WTC11 (cell line): ENCODE results near the gene NFXL1. TPM values are rescaled to one million over a fixed set of nuclear protein-coding genes. Genes with fewer than 3 reads are reported as not detected.

Experiments used
- ATAC-seq: fragments of 200-7000 bp; cut with Tn5 transposase; 2 replicates; pipeline ENCODE4 v1.10.0; 2021; ENCODE audit warnings: mild to moderate bottlenecking, moderate library complexity
- CTCF ChIA-PET: fragments of 300-600 bp; sonication (Branson Sonifier 250); formaldehyde crosslinking; loops from one replicate; lab custom pipeline; 2021; ENCODE audit warnings: antibody characterized with exemption; lab: Charles Lee
- POLR2A ChIA-PET: fragments of 350-600 bp; sonication (Branson Sonifier 250); formaldehyde crosslinking; loops from one replicate; lab custom pipeline; 2021; ENCODE audit warnings: antibody characterized with exemption; lab: Charles Lee
- DNase-seq: peaks from one replicate; pipeline ENCODE4 v3.0.0; 2021; ENCODE audit warnings: low spot score
- H3K27ac Mint-ChIP-seq: 2 replicates; pipeline ENCODE4 v1.8.0; 2021; ENCODE audit warnings: mixed read lengths
- H3K27me3 Mint-ChIP-seq: 2 replicates; pipeline ENCODE4 v1.8.0; 2021; ENCODE audit warnings: low read depth, mild to moderate bottlenecking, moderate library complexity, mixed read lengths
- H3K36me3 Mint-ChIP-seq: 2 replicates; pipeline ENCODE4 v1.8.0; 2021; ENCODE audit warnings: mixed read lengths
- H3K4me1 Mint-ChIP-seq: 2 replicates; pipeline ENCODE4 v1.8.0; 2022; ENCODE audit warnings: mixed read lengths
- H3K4me3 Mint-ChIP-seq: 2 replicates; pipeline ENCODE4 v1.8.0; 2021; ENCODE audit warnings: mild to moderate bottlenecking, moderate library complexity, mixed read lengths
- H3K9me3 Mint-ChIP-seq: 2 replicates; pipeline ENCODE4 v1.8.0; 2021; ENCODE audit warnings: mixed read lengths
- ARID4B ChIP-seq: sonication (generic); formaldehyde crosslinking; IDR thresholded peaks from 2 replicates; pipeline ENCODE4 v1.8.0; 2023; ENCODE audit warnings: missing genetic modification reagents, mild to moderate bottlenecking, borderline replicate concordance
- ATF3 ChIP-seq: sonication (generic); formaldehyde crosslinking; conservative IDR thresholded peaks from 2 replicates; pipeline ENCODE4 v1.8.1; 2022; ENCODE audit warnings: mild to moderate bottlenecking, missing genetic modification reagents
- CDX4 ChIP-seq: fragments of 250-450 bp; sonication (Bioruptor Pico); IDR thresholded peaks from 2 replicates; pipeline ENCODE4 v1.9.0; 2021; ENCODE audit warnings: moderate library complexity, mild to moderate bottlenecking, inconsistent platforms, borderline replicate concordance
- CREM ChIP-seq: sonication (generic); formaldehyde crosslinking; IDR thresholded peaks from 2 replicates; pipeline ENCODE4 v1.8.1; 2022; ENCODE audit warnings: mild to moderate bottlenecking, missing genetic modification reagents, moderate library complexity
- FOXP4 ChIP-seq: sonication (generic); formaldehyde crosslinking; IDR thresholded peaks from 2 replicates; pipeline ENCODE4 v1.8.0; 2022; ENCODE audit warnings: mild to moderate bottlenecking, missing genetic modification reagents
- IRF2 ChIP-seq: sonication (generic); formaldehyde crosslinking; IDR thresholded peaks from 2 replicates; pipeline ENCODE4 v1.8.0; 2022; ENCODE audit warnings: low read depth, missing genetic modification reagents, borderline replicate concordance
- MAX ChIP-seq: sonication (generic); formaldehyde crosslinking; IDR thresholded peaks from 2 replicates; pipeline ENCODE4 v1.8.0; 2022; ENCODE audit warnings: mild to moderate bottlenecking, missing genetic modification reagents
- NR3C1 ChIP-seq: sonication (generic); formaldehyde crosslinking; conservative IDR thresholded peaks from 2 replicates; pipeline ENCODE4 v1.8.1; 2023; ENCODE audit warnings: low read depth, mild to moderate bottlenecking, missing genetic modification reagents
- RORB ChIP-seq: fragments of 250-450 bp; sonication (Bioruptor Pico); IDR thresholded peaks from 2 replicates; pipeline ENCODE4 v1.9.0; 2021; ENCODE audit warnings: mild to moderate bottlenecking
- SMAD3 ChIP-seq: sonication (generic); formaldehyde crosslinking; IDR thresholded peaks from 2 replicates; pipeline ENCODE4 v1.8.0; 2022; ENCODE audit warnings: missing genetic modification reagents, mild to moderate bottlenecking, borderline replicate concordance
- STAT6 ChIP-seq: sonication (generic); formaldehyde crosslinking; conservative IDR thresholded peaks from 2 replicates; pipeline ENCODE4 v1.8.1; 2023; ENCODE audit warnings: mild to moderate bottlenecking, low read depth, missing genetic modification reagents, moderate library complexity
- TCF7 ChIP-seq: sonication (generic); formaldehyde crosslinking; IDR thresholded peaks from 2 replicates; pipeline ENCODE4 v1.8.0; 2022; ENCODE audit warnings: mild to moderate bottlenecking, low read depth, missing genetic modification reagents, moderate library complexity
- TEAD1 ChIP-seq: sonication (generic); formaldehyde crosslinking; IDR thresholded peaks from 2 replicates; pipeline ENCODE4 v1.8.0; 2022; ENCODE audit warnings: mild to moderate bottlenecking, missing genetic modification reagents
- TEAD4 ChIP-seq: sonication (generic); formaldehyde crosslinking; IDR thresholded peaks from 2 replicates; pipeline ENCODE4 v1.8.0; 2022; ENCODE audit warnings: mild to moderate bottlenecking, missing genetic modification reagents
- ZBTB21 ChIP-seq: sonication (generic); formaldehyde crosslinking; IDR thresholded peaks from 2 replicates; pipeline ENCODE4 v1.8.1; 2023; ENCODE audit warnings: mild to moderate bottlenecking, missing genetic modification reagents, borderline replicate concordance
- ZNF219 ChIP-seq: sonication (generic); formaldehyde crosslinking; IDR thresholded peaks from 2 replicates; pipeline ENCODE4 v1.8.0; 2023; ENCODE audit warnings: missing genetic modification reagents, mild to moderate bottlenecking, borderline replicate concordance
- ZNF281 ChIP-seq: sonication (generic); formaldehyde crosslinking; IDR thresholded peaks from 2 replicates; pipeline ENCODE4 v1.8.0; 2023; ENCODE audit warnings: mild to moderate bottlenecking, missing genetic modification reagents
- total RNA-seq: library from RNA; stranded (reverse); gene quantifications from 3 replicates; pipeline ENCODE4 v1.2.3, GENCODE V29; 2021
- TF ChIP-seq, protein P1 (sequence below): sonication (generic); formaldehyde crosslinking; IDR thresholded peaks from 2 replicates; pipeline ENCODE4 v1.8.1; 2022; ENCODE audit warnings: low read depth, missing genetic modification reagents, borderline replicate concordance

Gene NFXL1
- total RNA-seq, 1 experiment from 2014 or later, result 30.2 TPM

GRCh38 chr4:47824840-47825239 is 89.5 kb downstream of the NFXL1 start:
- Mint-ChIP-seq H3K36me3 (no peaks in the 10 kb centered on the region), H3K27ac (no peak overlapping the region), H3K4me1 (peaks cover 3% of the 10 kb centered on the region; the same call in 1 of the 2 replicates), H3K27me3 (no peaks in the 10 kb centered on the region; the same call in 1 of the 2 replicates), H3K4me3 (no peak overlapping the region), H3K9me3 (no peaks in the 10 kb centered on the region)
- ATAC-seq (no peak; the same call in 1 of the 2 replicates), DNase-seq (no peak)
- POLR2A ChIA-PET, result no interaction called here
- no peak for TF ChIP-seq TEAD1 (CRISPR knock-in tag)
- no peak for TF ChIP-seq ARID4B (CRISPR knock-in tag)
- TF ChIP-seq RORB (CRISPR knock-in tag), result no peak
- no peak for TF ChIP-seq TCF7 (CRISPR knock-in tag)
- TF ChIP-seq STAT6 (CRISPR knock-in tag), result no peak
- TF ChIP-seq SMAD3 (CRISPR knock-in tag), result no peak
- TF ChIP-seq MAX, result no peak
- TF ChIP-seq ZNF219 (CRISPR knock-in tag), result no peak
- TF ChIP-seq FOXP4, result no peak
- TF ChIP-seq ZBTB21 (CRISPR knock-in tag), result no peak
- TF ChIP-seq, protein P1, sequence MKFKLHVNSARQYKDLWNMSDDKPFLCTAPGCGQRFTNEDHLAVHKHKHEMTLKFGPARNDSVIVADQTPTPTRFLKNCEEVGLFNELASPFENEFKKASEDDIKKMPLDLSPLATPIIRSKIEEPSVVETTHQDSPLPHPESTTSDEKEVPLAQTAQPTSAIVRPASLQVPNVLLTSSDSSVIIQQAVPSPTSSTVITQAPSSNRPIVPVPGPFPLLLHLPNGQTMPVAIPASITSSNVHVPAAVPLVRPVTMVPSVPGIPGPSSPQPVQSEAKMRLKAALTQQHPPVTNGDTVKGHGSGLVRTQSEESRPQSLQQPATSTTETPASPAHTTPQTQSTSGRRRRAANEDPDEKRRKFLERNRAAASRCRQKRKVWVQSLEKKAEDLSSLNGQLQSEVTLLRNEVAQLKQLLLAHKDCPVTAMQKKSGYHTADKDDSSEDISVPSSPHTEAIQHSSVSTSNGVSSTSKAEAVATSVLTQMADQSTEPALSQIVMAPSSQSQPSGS (CRISPR knock-in tag), result no peak
- TF ChIP-seq CREM, result no peak
- TF ChIP-seq NR3C1, result no peak
- CTCF ChIA-PET, result interaction anchor here (0.8 to 1.9 kb wide), 2 partner anchors 12 to 120 kb away, joined by 4 to 18 read pairs; no protein-coding TSS in a partner anchor

DNA sequence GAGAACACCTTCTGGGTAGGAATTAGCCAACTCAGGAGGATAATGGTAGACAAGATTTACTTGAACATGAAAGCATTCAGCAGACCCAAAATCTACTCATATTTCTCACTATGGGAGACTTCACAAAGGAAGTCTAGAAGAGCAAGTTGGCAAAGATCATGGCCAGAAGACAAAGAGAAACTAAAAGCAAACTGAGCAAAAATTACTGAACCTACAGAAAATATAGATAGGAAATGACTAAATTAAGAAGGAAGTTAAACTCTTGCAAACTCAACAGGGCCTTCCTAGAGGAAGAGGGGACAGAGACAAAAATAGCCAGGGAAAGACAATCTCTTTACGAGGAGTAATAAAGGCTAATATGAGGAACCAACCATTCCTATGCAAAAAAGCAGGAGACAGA is 95.2 kb downstream of the NFXL1 start:
- DNase-seq (no peak), ATAC-seq (no peak)
- H3K4me3 Mint-ChIP-seq, result no peak overlapping the region
- ChIA-PET POLR2A (no interaction called here), CTCF (interaction anchor here (0.9 to 1.4 kb wide), 2 partner anchors 17 to 114 kb away, joined by 3 to 4 read pairs; no protein-coding TSS in a partner anchor)
- H3K27ac Mint-ChIP-seq, result no peak overlapping the region
- H3K4me1 Mint-ChIP-seq, result no peaks in the 10 kb centered on the region
- peaks cover 6% of the 10 kb centered on the region; the same call in 1 of the 2 replicates for H3K9me3 Mint-ChIP-seq
- H3K36me3 Mint-ChIP-seq, result no peaks in the 10 kb centered on the region
- no peaks in the 10 kb centered on the region for H3K27me3 Mint-ChIP-seq
- TF ChIP-seq IRF2 (CRISPR knock-in tag) (no peak), ATF3 (no peak), CDX4 (CRISPR knock-in tag) (no peak), ZNF281 (CRISPR knock-in tag) (no peak), TEAD4 (no peak)
